MG63 (cell line): ENCODE measurements around the gene WFDC11. TPM values are rescaled to one million over a fixed set of nuclear protein-coding genes. Genes with fewer than 3 reads are reported as not detected.

Source experiments
- DNase-seq: peaks from one replicate; pipeline ENCODE4 v3.0.0-alpha.2; 2020
- H3K27me3 ChIP-seq: fragments of 250-450 bp; sonication (Bioruptor Pico); 2 replicates; pipeline ENCODE4 v1.5.1; 2020; ENCODE audit warnings: mild to moderate bottlenecking, moderate library complexity
- H3K36me3 ChIP-seq: fragments of 250-450 bp; sonication (Bioruptor Pico); 2 replicates; pipeline ENCODE4 v1.5.1; 2020; ENCODE audit warnings: mild to moderate bottlenecking, moderate library complexity
- H3K4me3 ChIP-seq: fragments of 250-450 bp; sonication (Bioruptor Pico); 2 replicates; pipeline ENCODE4 v1.5.1; 2020; ENCODE audit warnings: mild to moderate bottlenecking, moderate library complexity
- H3K9me3 ChIP-seq: fragments of 250-450 bp; sonication (Bioruptor Pico); 2 replicates; pipeline ENCODE4 v1.5.1; 2020; ENCODE audit warnings: mild to moderate bottlenecking, moderate library complexity
- total RNA-seq: library from RNA; depleted of rRNA; stranded (reverse); fragments of >200 nt; shearing (Covaris generic); gene quantifications from 2 replicates; pipeline ENCODE4 v1.2.3, GENCODE V29; 2014; ENCODE audit warnings: low replicate concordance; rRNA removed

The WFDC11 gene
- total RNA-seq, 1 experiment from 2014 or later = not detected

DNA sequence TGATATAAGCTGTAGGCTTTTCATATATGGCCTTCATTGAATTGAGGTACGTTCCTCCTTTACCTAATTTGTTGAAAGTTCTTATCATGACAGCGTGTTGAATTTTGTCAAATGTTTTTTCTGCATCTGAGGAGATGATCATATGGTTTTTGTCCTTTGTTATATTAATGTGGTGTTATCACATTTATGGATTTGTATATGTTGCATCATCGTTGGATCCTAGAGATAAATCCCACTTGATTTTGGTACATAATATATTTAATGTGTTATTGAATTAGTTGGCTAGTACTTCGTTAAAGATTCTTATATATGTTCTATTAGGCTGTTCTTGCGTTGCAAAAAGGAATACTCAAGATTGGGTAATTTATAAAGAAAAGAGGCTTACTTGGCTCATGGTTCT, 30.4 kb downstream of the WFDC11 start:
- Histone ChIP-seq H3K36me3 (no peaks in the 10 kb centered on the region), H3K4me3 (no peak overlapping the region), H3K27me3 (peaks cover 6% of the 10 kb centered on the region; the same call in 1 of the 2 replicates), H3K9me3 (peaks cover 3% of the 10 kb centered on the region; the same call in 1 of the 2 replicates)
- no peak for DNase-seq

DNA sequence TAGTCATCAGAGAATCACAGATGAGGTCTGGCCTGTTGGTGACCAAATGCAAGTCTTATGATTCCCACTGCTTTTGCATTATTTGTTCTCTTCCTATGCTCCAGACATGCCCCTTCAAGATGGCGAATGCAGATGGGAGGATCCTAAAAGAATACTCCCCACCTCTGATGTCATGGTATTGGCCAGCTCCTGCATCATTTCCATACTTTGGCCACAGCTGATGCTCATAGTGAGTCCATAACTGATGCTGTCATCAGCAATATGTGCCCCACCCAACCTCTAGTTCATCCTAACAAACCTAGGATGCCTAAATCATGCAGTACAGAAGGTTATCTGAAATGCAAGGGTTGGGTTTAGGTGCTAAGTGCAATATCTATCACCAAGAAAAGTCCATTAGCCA, 33.5 kb downstream of the WFDC11 start:
- DNase-seq = no peak
- Histone ChIP-seq H3K27me3 (peaks cover 9% of the 10 kb centered on the region), H3K4me3 (no peak overlapping the region), H3K36me3 (no peaks in the 10 kb centered on the region), H3K9me3 (no peaks in the 10 kb centered on the region)

DNA sequence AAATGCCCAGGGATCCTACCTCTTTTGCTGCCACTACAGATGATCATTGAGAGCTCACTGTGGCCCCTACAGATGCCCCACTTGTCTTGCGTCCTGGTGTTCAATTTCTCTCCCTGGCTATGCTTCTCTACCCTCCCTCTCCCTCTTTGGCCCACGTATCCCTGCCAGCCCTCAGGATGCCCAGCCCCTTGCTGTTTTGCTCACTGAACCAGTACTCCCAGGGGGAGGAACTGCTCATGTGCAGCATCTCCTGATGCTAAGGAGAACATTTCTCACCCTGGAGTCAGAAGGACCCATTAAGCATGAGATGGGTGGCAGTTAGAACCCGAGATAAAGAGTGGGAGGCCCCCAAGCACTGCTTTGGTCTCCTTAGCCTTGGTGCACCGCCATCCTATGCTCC, 38.9 kb downstream of the WFDC11 start, which contains the start of gene WFDC9:
Gene WFDC9, minus strand, starts transcription at position 101 of the 400 bp plus-strand sequence. CDS start 21,103 bp downstream, outside the sequence.
- Histone ChIP-seq H3K36me3 (no peaks in the 10 kb centered on the region), H3K4me3 (no peak within 1 kb of the TSS), H3K9me3 (no peaks in the 10 kb centered on the region), H3K27me3 (peaks cover 18% of the 10 kb centered on the region)
- DNase-seq = no peak

- no peak overlapping the region for H3K4me3 ChIP-seq
- H3K27me3 ChIP-seq = peaks cover 18% of the 10 kb centered on the region
- no peaks in the 10 kb centered on the region for H3K9me3 ChIP-seq
- no peak for DNase-seq
- no peaks in the 10 kb centered on the region for H3K36me3 ChIP-seq
These were observed 39.7 kb downstream of the WFDC11 start for GRCh38 chr20:45630371-45630770.

- Histone ChIP-seq H3K36me3 (no peaks in the 10 kb centered on the region), H3K27me3 (peaks cover 18% of the 10 kb centered on the region), H3K9me3 (no peaks in the 10 kb centered on the region), H3K4me3 (no peak within 1 kb of the TSS)
- peak; percentile 48 for DNase-seq
These were observed 40.4 kb downstream of the WFDC11 start, which contains the start of gene WFDC10A for GRCh38 chr20:45629496-45630100. Gene WFDC10A (plus strand): TSS chr20:45629739. CDS start chr20:45629814, 75 bp downstream.

DNA sequence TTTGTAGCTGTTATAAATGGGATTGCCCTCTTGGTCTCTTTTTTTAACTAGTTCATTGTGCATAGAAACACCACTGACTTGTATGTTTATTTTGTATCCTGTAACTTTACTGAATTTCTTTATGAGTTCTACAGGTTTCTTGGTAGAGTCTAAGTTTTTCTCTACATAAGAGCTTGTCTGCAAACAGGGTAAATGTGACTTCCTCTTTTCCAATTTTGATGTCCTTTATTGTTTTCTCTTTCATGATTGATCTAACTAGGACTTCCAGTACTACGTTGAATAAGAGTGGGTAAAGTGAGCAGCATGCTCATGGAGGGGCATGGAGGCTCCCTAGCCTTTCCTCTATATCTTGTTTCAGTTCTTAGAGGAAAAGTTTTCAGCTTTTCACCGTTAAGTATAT, 43.5 kb downstream of the WFDC11 start:
- no peak overlapping the region for H3K4me3 ChIP-seq
- no peaks in the 10 kb centered on the region for H3K36me3 ChIP-seq
- no peak for DNase-seq
- H3K27me3 ChIP-seq = peaks cover 12% of the 10 kb centered on the region
- H3K9me3 ChIP-seq = no peaks in the 10 kb centered on the region

- Histone ChIP-seq H3K9me3 (no peaks in the 10 kb centered on the region), H3K4me3 (no peak overlapping the region), H3K36me3 (no peaks in the 10 kb centered on the region), H3K27me3 (peaks cover 2% of the 10 kb centered on the region; the same call in 1 of the 2 replicates)
- DNase-seq = no peak
These were observed 48.4 kb downstream of the WFDC11 start for GRCh38 chr20:45621593-45621992.

DNA sequence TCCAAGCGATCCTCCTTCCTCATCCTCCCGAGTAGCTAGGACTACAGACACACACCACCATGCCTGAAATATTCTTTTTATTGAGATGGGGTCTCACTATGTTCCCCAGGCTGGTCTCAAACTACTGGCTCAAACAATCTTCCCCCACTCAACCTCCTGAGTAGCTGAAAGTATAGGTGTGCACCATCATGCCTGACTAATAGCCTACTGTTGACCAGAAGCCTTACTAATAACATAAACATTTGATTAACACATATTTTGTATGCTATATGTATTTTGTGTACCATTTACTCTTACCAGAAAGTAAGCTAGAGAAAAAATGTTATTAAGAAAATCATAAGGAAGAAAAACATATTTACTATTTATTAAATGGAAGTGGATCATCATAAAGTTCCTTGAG, 52.4 kb downstream of the WFDC11 start:
- Histone ChIP-seq H3K27me3 (no peaks in the 10 kb centered on the region), H3K9me3 (no peaks in the 10 kb centered on the region), H3K36me3 (no peaks in the 10 kb centered on the region), H3K4me3 (no peak overlapping the region)
- no peak for DNase-seq

DNA sequence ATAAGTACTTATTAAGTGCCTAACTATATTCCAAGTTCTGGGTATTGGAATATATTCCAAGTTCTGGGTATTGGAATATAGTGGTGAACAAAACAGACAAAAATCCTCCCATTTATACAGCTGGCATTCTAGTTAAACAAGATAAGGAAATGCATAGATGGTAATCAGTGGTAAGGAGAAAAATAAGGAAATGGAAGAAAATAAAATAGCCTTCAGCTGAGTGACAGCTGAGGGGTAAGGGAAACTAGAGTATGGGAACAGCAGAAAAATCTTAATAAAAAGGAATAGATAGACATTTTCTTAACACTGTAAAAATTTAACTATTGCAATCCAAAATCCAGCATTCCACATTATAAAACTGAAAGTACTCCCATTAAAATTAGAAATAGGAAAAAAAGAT, 57.7 kb downstream of the WFDC11 start:
- no peak for DNase-seq
- no peaks in the 10 kb centered on the region for H3K36me3 ChIP-seq
- H3K4me3 ChIP-seq = no peak overlapping the region
- no peaks in the 10 kb centered on the region; the same call in 1 of the 2 replicates for H3K9me3 ChIP-seq
- H3K27me3 ChIP-seq = no peaks in the 10 kb centered on the region

DNA sequence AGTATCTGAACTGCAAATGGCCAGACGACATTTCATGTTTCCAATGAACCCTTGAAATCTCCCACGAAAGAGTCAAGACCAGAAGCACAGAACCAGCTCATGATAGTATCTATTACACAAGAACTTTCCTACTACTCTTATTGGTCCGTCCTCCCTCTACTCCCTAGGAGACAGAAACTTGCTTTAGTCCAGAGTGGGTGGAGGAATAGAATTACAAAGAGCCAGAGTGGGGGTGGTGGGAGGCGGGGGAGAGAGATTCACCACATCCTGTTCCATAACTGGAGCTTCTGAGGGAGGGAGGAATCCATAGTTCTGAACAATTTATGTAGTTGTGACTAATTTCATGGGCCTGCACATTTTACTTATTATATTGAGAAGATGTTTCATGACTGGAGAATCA, 59.0 kb downstream of the WFDC11 start:
- Histone ChIP-seq H3K36me3 (no peaks in the 10 kb centered on the region), H3K9me3 (peaks cover 5% of the 10 kb centered on the region), H3K27me3 (no peaks in the 10 kb centered on the region), H3K4me3 (no peak overlapping the region)
- peak; percentile 53 for DNase-seq

DNA sequence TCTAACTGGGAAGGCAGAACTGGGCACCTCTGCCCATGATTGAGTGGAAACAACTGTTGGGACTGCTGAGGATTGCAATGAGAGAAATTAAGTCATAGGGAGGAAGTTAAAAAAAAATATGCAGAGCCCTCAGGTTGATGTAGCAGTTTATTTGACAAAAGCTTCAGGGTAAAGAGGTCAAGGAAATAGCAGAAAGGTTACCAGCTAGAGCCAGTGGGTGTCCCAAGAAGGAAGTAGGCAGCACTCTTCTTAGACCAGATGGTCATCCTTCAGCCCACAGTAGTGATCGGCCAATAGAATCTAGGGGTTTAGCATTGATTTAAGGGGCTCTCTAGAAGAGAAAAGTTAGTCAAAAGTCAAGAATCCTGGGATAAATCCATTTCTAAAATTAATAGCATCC, 62.2 kb downstream of the WFDC11 start:
- Histone ChIP-seq H3K4me3 (no peak overlapping the region), H3K27me3 (peaks cover 5% of the 10 kb centered on the region; the same call in 1 of the 2 replicates), H3K36me3 (no peaks in the 10 kb centered on the region), H3K9me3 (peaks cover 16% of the 10 kb centered on the region)
- no peak for DNase-seq

Other genes with a start within 250 kb of the WFDC11 start
- not detected in 2 replicates for gene WFDC2, start 200.5 kb downstream of the WFDC11 start, total RNA-seq
- not detected in 2 replicates for gene SPINT3, start 154.6 kb downstream of the WFDC11 start, total RNA-seq
- not detected in 2 replicates for gene WFDC6, start 130.8 kb downstream of the WFDC11 start, total RNA-seq
- not detected in 2 replicates for gene EPPIN, start 122.8 kb downstream of the WFDC11 start, total RNA-seq
- not detected in 2 replicates for gene WFDC8, start 91.0 kb downstream of the WFDC11 start, total RNA-seq
- gene WFDC10A, start 40.5 kb downstream of the WFDC11 start, total RNA-seq = not detected in 2 replicates
- not detected in 2 replicates for gene WFDC9, start 39.0 kb downstream of the WFDC11 start, total RNA-seq
- gene WFDC13, start 31.8 kb upstream of the WFDC11 start, total RNA-seq = not detected in 2 replicates
- gene WFDC10B, start 34.8 kb upstream of the WFDC11 start, total RNA-seq = not detected in 2 replicates
- gene SPINT4, start 52.1 kb upstream of the WFDC11 start, total RNA-seq = not detected in 2 replicates
- 0.59 TPM in 1 of 2 replicates, not detected in the other for gene WFDC3, start 121.6 kb upstream of the WFDC11 start, total RNA-seq
- gene DNTTIP1, start 121.7 kb upstream of the WFDC11 start, total RNA-seq = 50.3 and 70.0 TPM in 2 replicates
- 69.5 and 72.7 TPM in 2 replicates for gene UBE2C, start 142.4 kb upstream of the WFDC11 start, total RNA-seq
- gene TNNC2, start 157.1 kb upstream of the WFDC11 start, total RNA-seq = not detected in 2 replicates
- gene SNX21, start 163.6 kb upstream of the WFDC11 start, total RNA-seq = 55.6 and 74.9 TPM in 2 replicates
- 39.6 and 46.9 TPM in 2 replicates for gene ACOT8, start 187.2 kb upstream of the WFDC11 start, total RNA-seq
- gene ZSWIM3, start 187.4 kb upstream of the WFDC11 start, total RNA-seq = 8.4 and 14.2 TPM in 2 replicates
- gene ZSWIM1, start 211.0 kb upstream of the WFDC11 start, total RNA-seq = 5.7 and 8.5 TPM in 2 replicates
- not detected in 2 replicates for gene SPATA25, start 217.4 kb upstream of the WFDC11 start, total RNA-seq
- 0.39 TPM in 1 of 2 replicates, not detected in the other for gene NEURL2, start 221.0 kb upstream of the WFDC11 start, total RNA-seq
- 17.8 and 27.9 TPM in 2 replicates for gene CTSA, start 221.1 kb upstream of the WFDC11 start, total RNA-seq
- 46.8 and 70.1 TPM in 2 replicates for gene PLTP, start 241.9 kb upstream of the WFDC11 start, total RNA-seq